ENCODE results near the gene FES.

The FES gene

GRCh38 chr15:90862964-90863778, 21.1 kb upstream of the FES start:
- FAIRE-seq, result no peak
- no peak for DNase-seq (ENCODE audit: insufficient read length)

GRCh38 chr15:90863987-90864386, 20.3 kb upstream of the FES start:
- DNase-seq (ENCODE audit: insufficient read length) (no peak), FAIRE-seq (no peak)
- TF ChIP-seq POLR2AphosphoS5 (IDR thresholded peaks at IDR 0.05; ENCODE audit: low read depth, low read length) (no peak), POLR2A (IDR thresholded peaks at IDR 0.05; ENCODE audit: low read depth, low read length) (no peak), TAF1 (IDR thresholded peaks at IDR 0.05; ENCODE audit: borderline replicate concordance, low read depth, low read length) (no peak)

More at GRCh38 chr15:90862964-90863778, 21.1 kb upstream of the FES start:
- TF ChIP-seq TAF1 (IDR thresholded peaks at IDR 0.05; ENCODE audit: borderline replicate concordance, low read depth, low read length) (no peak), POLR2A (IDR thresholded peaks at IDR 0.05; ENCODE audit: low read depth, low read length) (no peak), POLR2AphosphoS5 (IDR thresholded peaks at IDR 0.05; ENCODE audit: low read depth, low read length) (no peak)

GRCh38 chr15:90864507-90864906, 19.8 kb upstream of the FES start:
- no peak for TF ChIP-seq POLR2A (IDR thresholded peaks at IDR 0.05; ENCODE audit: low read depth, low read length)
- TF ChIP-seq POLR2AphosphoS5 (IDR thresholded peaks at IDR 0.05; ENCODE audit: low read depth, low read length), result no peak
- TF ChIP-seq TAF1 (IDR thresholded peaks at IDR 0.05; ENCODE audit: borderline replicate concordance, low read depth, low read length), result no peak
- FAIRE-seq (no peak), DNase-seq (ENCODE audit: insufficient read length) (no peak)

- DNase-seq (ENCODE audit: insufficient read length), result no peak
- no peak for TF ChIP-seq POLR2A (IDR thresholded peaks at IDR 0.05; ENCODE audit: low read depth, low read length)
- TF ChIP-seq TAF1 (IDR thresholded peaks at IDR 0.05; ENCODE audit: borderline replicate concordance, low read depth, low read length), result no peak
- no peak for TF ChIP-seq POLR2AphosphoS5 (IDR thresholded peaks at IDR 0.05; ENCODE audit: low read depth, low read length)
- FAIRE-seq, result no peak
These were observed 18.6 kb upstream of the FES start for GRCh38 chr15:90865702-90866101.

- FAIRE-seq (no peak), DNase-seq (ENCODE audit: insufficient read length) (no peak)
- no peak for TF ChIP-seq POLR2A (IDR thresholded peaks at IDR 0.05; ENCODE audit: low read depth, low read length)
- no peak for TF ChIP-seq TAF1 (IDR thresholded peaks at IDR 0.05; ENCODE audit: borderline replicate concordance, low read depth, low read length)
- no peak for TF ChIP-seq POLR2AphosphoS5 (IDR thresholded peaks at IDR 0.05; ENCODE audit: low read depth, low read length)
These were observed 18.1 kb upstream of the FES start for GRCh38 chr15:90866161-90866715.

- FAIRE-seq (no peak), DNase-seq (ENCODE audit: insufficient read length) (no peak)
- TF ChIP-seq POLR2AphosphoS5 (IDR thresholded peaks at IDR 0.05; ENCODE audit: low read depth, low read length) (no peak), POLR2A (IDR thresholded peaks at IDR 0.05; ENCODE audit: low read depth, low read length) (no peak), TAF1 (IDR thresholded peaks at IDR 0.05; ENCODE audit: borderline replicate concordance, low read depth, low read length) (no peak)
These were observed 17.5 kb upstream of the FES start for GRCh38 chr15:90866800-90867199.

- no peak for FAIRE-seq
These were observed 16.0 kb upstream of the FES start, which contains the start of gene FURIN for GRCh38 chr15:90868261-90868689. Gene FURIN (plus strand): TSS chr15:90868588. CDS start chr15:90875741, 7,153 bp downstream.

GRCh38 chr15:90869140-90869541, 15.2 kb upstream of the FES start:
- DNase-seq (ENCODE audit: insufficient read length) (no peak), FAIRE-seq (no peak)
- TF ChIP-seq POLR2A (IDR thresholded peaks at IDR 0.05; ENCODE audit: low read depth, low read length) (no peak), POLR2AphosphoS5 (IDR thresholded peaks at IDR 0.05; ENCODE audit: low read depth, low read length) (no peak), TAF1 (IDR thresholded peaks at IDR 0.05; ENCODE audit: borderline replicate concordance, low read depth, low read length) (no peak)

More at GRCh38 chr15:90868261-90868689, 16.0 kb upstream of the FES start, which contains the start of gene FURIN:
- TF ChIP-seq TAF1 (IDR thresholded peaks at IDR 0.05; ENCODE audit: borderline replicate concordance, low read depth, low read length) (no peak), POLR2AphosphoS5 (IDR thresholded peaks at IDR 0.05; ENCODE audit: low read depth, low read length) (no peak), POLR2A (IDR thresholded peaks at IDR 0.05; ENCODE audit: low read depth, low read length) (no peak)
- no peak for DNase-seq (ENCODE audit: insufficient read length)

- TF ChIP-seq TAF1 (IDR thresholded peaks at IDR 0.05; ENCODE audit: borderline replicate concordance, low read depth, low read length) (no peak), POLR2AphosphoS5 (IDR thresholded peaks at IDR 0.05; ENCODE audit: low read depth, low read length) (no peak), POLR2A (IDR thresholded peaks at IDR 0.05; ENCODE audit: low read depth, low read length) (no peak)
- DNase-seq (ENCODE audit: insufficient read length), result no peak
- peak; percentile 61 for FAIRE-seq
These were observed 14.5 kb upstream of the FES start for GRCh38 chr15:90869601-90870353.

GRCh38 chr15:90870354-90871138, 13.8 kb upstream of the FES start:
- no peak for TF ChIP-seq POLR2A (IDR thresholded peaks at IDR 0.05; ENCODE audit: low read depth, low read length)
- TF ChIP-seq TAF1 (IDR thresholded peaks at IDR 0.05; ENCODE audit: borderline replicate concordance, low read depth, low read length), result no peak
- TF ChIP-seq POLR2AphosphoS5 (IDR thresholded peaks at IDR 0.05; ENCODE audit: low read depth, low read length), result no peak
- DNase-seq (ENCODE audit: insufficient read length) (no peak), FAIRE-seq (no peak)
